NCI-H1105 (cell line): ENCODE results near the gene TTLL11.
"Not testable (repeated sequence)": the region's sequence is repeated elsewhere in the genome, so short reads cannot be mapped to it uniquely, and the experiment has no call there.

Experiments used
- DNase-seq: peaks from one replicate; lab custom pipeline; 2025; lab: John Stamatoyannopoulos, UW

TTLL11 gene

GRCh38 chr9:122004589-122004988 lies 88.5 kb downstream of the TTLL11 start:
- no peak for DNase-seq

GRCh38 chr9:122001491-122002201 lies 91.5 kb downstream of the TTLL11 start:
- DNase-seq, result no peak

GRCh38 chr9:122000526-122000925 lies 92.6 kb downstream of the TTLL11 start:
- not testable (repeated sequence) for DNase-seq

DNA sequence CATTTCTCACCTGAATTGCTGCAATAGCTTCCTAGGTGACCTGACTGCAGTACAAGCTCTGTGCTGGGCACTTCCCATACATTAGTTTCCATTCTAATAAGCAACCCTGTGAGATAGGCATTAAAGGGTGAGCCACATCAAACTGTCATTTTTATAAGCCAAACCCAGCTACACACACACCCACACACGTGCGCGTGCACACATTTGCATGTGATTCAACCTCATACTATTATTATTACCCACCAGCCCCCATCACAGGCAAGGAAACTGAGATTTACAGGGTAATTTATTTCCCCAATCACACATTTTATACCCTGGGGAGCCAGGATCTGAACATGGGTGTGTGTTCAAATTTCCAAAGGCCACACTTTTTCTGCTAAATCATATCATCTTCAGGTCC lies 93.6 kb downstream of the TTLL11 start:
- no peak for DNase-seq

GRCh38 chr9:121998513-121999049 lies 94.5 kb downstream of the TTLL11 start:
- DNase-seq, result no peak

DNA sequence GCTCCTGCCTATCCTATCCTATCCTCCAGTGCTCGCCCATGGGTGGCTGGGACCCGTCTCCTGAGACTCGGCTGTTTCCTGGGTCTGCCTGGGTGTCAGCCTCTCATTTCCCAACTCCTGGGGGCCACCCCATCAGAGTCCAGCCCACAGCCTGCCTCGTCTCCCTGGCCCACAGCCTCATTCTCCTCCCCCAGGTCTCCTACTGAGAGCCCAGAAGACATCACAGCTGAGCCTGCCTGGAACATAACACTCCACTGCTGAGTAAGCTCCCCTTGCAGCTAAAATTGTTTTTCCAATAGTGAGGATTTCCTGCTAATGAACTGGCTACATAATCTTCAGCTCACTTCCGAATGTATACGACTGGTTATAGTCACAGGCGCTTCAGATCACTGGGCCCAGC lies 95.3 kb downstream of the TTLL11 start:
- no peak for DNase-seq

DNA sequence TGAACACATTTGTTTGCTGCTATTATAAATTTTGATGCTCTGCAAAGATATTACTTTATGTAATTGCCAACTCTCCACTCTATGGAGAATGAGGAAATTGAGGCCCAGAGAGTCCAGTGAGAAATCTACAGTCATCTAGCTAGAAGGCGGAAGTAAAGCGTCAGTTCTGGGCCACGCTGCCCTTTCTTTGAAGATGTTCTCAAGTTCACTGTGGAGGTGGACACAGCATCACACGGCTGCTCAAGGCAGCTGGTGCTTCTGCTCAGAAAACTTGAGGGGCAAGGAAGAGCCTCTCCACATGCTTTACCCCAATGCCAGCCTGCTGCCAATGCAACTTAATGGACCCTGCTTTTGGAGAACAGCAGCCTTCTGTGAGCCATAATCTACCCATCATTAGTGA lies 96.3 kb downstream of the TTLL11 start:
- no peak for DNase-seq

GRCh38 chr9:121995997-121996396 lies 97.1 kb downstream of the TTLL11 start:
- no peak for DNase-seq

DNA sequence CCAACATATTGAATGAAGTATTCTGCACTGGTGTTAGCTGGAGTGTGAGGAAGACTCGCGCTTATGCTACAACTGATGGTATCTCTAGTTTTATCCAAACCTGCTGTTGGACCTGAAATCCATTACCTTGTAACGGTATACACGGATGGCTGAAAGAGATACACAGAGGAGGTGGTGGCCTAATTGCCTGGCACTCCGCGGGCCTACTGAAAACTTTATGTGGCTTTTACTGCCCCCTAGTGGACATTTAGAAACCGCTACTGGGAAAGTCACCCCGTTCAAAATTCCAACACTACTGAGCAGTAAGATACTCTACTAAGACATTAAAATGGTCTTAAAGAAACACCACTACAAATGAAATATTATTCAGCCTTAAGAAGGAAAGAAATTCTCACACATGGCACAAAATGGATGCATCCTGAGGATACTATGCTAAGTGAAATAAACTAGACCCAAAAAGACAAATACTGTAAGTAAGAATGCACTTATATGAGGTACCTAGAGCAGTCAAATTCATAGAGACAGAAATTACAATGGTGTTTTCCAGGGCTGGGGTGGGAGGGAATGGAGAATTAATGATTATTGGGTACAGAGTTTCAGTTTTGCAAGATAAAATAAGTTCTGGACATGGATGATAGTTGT lies 100.4 kb downstream of the TTLL11 start:
- peak; percentile 68 for DNase-seq

DNA sequence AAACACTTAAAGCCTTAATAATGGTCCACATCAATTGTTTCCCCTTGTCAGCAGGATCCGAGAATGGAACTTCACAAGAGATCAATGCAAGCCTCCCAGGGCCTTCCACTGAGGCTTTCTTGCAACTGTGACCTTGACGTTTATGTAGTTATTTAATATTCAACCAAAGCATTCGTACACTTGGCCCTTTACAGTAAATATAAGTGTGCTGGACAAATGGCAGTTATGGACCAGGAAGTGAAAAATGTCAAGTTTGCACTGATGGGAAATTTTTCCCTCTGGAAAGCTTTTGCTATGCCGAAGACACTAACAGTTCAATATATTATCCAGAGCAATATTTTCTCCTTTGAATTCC lies 101.8 kb downstream of the TTLL11 start:
- no peak for DNase-seq

GRCh38 chr9:121990600-121991306 lies 102.4 kb downstream of the TTLL11 start:
- no peak for DNase-seq

DNA sequence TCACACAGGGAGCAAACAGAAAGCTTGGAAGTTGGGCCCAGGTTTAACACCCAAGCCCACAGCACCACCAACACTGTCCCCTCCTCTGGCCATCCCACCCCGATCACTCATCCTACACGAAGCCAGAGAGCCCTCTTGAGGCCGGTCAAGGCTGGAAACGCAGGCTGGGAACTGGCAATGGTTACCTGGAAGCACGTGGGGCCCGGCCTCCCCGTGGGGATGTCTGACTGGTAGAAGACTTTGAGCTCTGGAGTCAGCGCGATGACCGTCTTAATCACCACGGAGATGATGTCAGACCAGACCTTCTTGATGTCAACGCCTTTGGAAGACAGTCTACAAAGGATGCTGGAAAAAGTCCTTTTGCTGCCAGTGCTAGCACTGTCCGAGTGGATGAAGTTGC lies 104.1 kb downstream of the TTLL11 start:
- no peak for DNase-seq

DNA sequence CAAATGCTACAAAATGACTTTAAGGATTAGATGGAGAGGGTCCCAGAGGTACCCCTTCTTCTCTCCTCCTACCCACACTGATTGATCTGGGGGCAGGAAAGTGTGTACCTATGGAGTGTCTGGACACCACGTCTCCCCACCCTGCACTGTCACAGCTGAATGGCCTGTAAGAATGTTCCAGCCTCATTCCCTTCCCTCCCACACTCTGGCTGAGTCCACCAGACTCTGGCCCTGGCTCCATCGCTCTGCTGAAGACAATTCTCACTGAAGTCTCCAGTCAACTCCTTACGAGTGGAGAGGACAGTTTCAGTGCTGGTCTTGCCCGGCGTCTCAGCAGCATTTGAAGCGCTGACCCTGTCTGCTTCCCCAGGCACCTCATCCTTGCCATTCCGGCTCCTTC lies 105.8 kb downstream of the TTLL11 start:
- DNase-seq, result no peak

- DNase-seq, result no peak
Observed at GRCh38 chr9:121985792-121986494, 107.2 kb downstream of the TTLL11 start.

DNA sequence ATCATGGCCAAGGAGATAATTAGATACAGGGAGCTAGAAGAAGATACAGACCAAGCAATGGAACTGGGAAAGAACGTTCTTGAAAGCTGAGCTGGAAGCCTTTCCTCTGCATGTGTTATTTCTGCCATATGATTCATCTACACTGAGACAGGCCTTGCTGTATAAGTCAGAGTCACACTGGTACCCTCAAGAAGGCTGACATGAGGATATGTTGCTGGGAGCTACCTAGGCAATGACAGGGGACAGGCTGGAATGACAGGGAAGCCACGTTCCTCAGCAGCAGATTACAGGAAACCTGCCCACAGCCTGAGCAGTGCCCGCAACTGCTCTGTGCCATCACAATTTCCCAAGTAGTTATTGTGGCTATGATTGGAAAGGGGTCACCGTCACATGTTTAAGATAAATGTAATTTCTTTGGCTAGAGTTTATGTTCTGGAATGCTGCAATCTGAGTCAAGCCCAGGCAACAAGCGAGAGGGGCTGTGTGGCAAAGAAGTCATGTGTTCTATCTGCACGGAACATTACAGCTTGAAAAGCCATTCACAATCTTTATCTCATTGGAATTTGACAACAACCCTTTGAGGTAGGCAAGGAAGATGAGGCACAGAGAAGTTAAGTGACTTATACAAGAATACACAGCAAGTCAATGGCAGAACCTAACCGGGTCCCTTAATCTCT lies 108.2 kb downstream of the TTLL11 start:
- DNase-seq, result no peak

DNA sequence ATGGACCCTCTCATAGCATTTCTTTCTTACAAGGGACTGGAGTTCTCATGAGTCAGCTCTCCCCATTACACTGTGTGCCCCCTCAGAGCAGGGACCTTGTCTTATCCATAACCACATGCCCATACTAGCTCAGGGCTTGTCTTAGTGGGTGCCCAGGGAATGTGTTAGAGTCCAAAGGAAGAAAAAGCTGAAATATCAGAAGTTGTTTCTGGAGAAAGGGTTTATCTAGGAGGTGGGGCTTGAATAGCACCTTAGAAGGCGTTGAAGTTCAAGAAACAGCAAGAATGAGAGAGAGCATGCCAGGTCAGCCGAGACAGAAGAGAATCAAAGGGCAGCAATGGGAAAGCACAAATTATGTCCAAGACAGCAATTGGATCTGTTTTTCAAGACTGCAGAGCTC lies 109.4 kb downstream of the TTLL11 start:
- no peak for DNase-seq

- DNase-seq, result no peak
Observed at GRCh38 chr9:121981118-121981883, 111.8 kb downstream of the TTLL11 start.

DNA sequence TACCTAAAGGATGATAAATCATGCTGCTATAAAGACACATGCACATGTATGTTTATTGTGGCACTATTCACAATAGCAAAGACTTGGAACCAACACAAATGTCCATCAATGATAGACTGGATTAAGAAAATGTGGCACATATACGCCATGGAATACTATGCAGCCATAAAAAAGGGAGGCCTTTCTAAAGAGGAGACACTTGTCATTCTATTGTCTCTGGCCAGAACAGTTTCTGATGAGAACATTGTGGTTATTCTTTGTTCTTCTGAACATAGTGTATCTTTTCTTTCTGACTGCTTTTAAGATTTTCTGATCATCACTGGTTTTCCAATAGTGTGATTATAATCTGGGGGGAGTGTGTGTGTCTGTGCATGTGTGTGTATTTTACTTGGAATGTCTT lies 112.4 kb downstream of the TTLL11 start:
- DNase-seq, result not testable (repeated sequence)

GRCh38 chr9:121979736-121980135 lies 113.4 kb downstream of the TTLL11 start:
- DNase-seq, result no peak

GRCh38 chr9:121976751-121977150 lies 116.4 kb downstream of the TTLL11 start:
- no peak for DNase-seq

GRCh38 chr9:121975801-121976277 lies 117.3 kb downstream of the TTLL11 start:
- DNase-seq, result no peak
